Measurements from ENCODE around the gene C1orf232. TPM values are rescaled to one million over a fixed set of nuclear protein-coding genes. Genes with fewer than 3 reads are reported as not detected.

C1orf232 gene
- total and polyA plus RNA-seq, 9 of the 15 experiments (the other 6 are each of a cell fraction or from before 2014, with no cell fraction given) = not detected

- TF ChIP-seq CBX3 (IDR thresholded peaks at IDR 0.05; ENCODE audit: borderline replicate concordance in 1 of 2, low read length in 2 of 2) = no peak
- TF ChIP-seq BHLHE40 (IDR thresholded peaks at IDR 0.05; ENCODE audit: low read length) = no peak; the same call in 1 of the 2 replicates
- TF ChIP-seq ZBTB11 (CRISPR knock-in tag; IDR thresholded peaks at IDR 0.05) = no peak
- no peak for TF ChIP-seq HCFC1 (IDR thresholded peaks at IDR 0.05; ENCODE audit: low read depth, low read length)
- no peak for TF ChIP-seq NRF1 (conservative IDR thresholded peaks at IDR 0.05 in 1 of 2, IDR thresholded peaks at IDR 0.05 in 1 of 2)
- no peak for TF ChIP-seq ILK (tag; IDR thresholded peaks at IDR 0.05; ENCODE audit: borderline replicate concordance, low read depth)
- peak; percentile 58 for TF ChIP-seq JUND (IDR thresholded peaks at IDR 0.05; ENCODE audit: borderline replicate concordance, low read depth, low read length)
- TF ChIP-seq JUND (tag; IDR thresholded peaks at IDR 0.05; ENCODE audit: borderline replicate concordance, low read depth, low read length) = peak; percentile 39; the same call in 1 of the 3 replicates
- TF ChIP-seq MTA1 (IDR thresholded peaks at IDR 0.05; ENCODE audit: borderline replicate concordance) = peak; percentile 48; the same call in 1 of the 2 replicates
- no peak for TF ChIP-seq ILF3 (IDR thresholded peaks at IDR 0.05; ENCODE audit: borderline replicate concordance)
- TF ChIP-seq LCOR (CRISPR knock-in tag; IDR thresholded peaks at IDR 0.05) = no peak
- TF ChIP-seq HNRNPL (IDR thresholded peaks at IDR 0.05; ENCODE audit: low read depth, low read length) = no peak
- no peak for TF ChIP-seq AFF4 (CRISPR knock-in tag; IDR thresholded peaks at IDR 0.05)
- no peak for TF ChIP-seq NFYB (IDR thresholded peaks at IDR 0.05; ENCODE audit: extremely low read depth, insufficient read length)
- peak; percentile 50; the same call in 1 of the 2 replicates for TF ChIP-seq TOE1 (IDR thresholded peaks at IDR 0.05; ENCODE audit: borderline replicate concordance)
- no peak for TF ChIP-seq TOE1 (CRISPR knock-in tag; IDR thresholded peaks at IDR 0.05; ENCODE audit: borderline replicate concordance, low read depth)
- no peak for TF ChIP-seq KLF13 (tag; IDR thresholded peaks at IDR 0.05; ENCODE audit: borderline replicate concordance, low read depth)
- no peak for TF ChIP-seq EGR1 (conservative IDR thresholded peaks at IDR 0.05)
- TF ChIP-seq NBN (IDR thresholded peaks at IDR 0.05; ENCODE audit: low read depth) = 0 out of 2 replicates have a peak, but pooled peaks have one; percentile 10
- no peak for TF ChIP-seq ARHGAP35 (IDR thresholded peaks at IDR 0.05; ENCODE audit: partially characterized antibody)
- no peak for TF ChIP-seq TEAD4 (IDR thresholded peaks at IDR 0.05; ENCODE audit: low read length)
- TF ChIP-seq TEAD4 (CRISPR knock-in tag; IDR thresholded peaks at IDR 0.05; ENCODE audit: borderline replicate concordance) = no peak
These were observed 29.7 kb downstream of the C1orf232 start (continued) for GRCh38 chr1:26138974-26139558.
